Measurements from ENCODE around the gene NUMB. TPM values are rescaled to one million over a fixed set of nuclear protein-coding genes. Genes with fewer than 3 reads are reported as not detected.
A peak's percentile ranks its signal among the peaks of the same experiment; 100 is the strongest.

Gene NUMB
- total RNA-seq, 1 experiment from 2014 or later: 42.0 TPM

DNA sequence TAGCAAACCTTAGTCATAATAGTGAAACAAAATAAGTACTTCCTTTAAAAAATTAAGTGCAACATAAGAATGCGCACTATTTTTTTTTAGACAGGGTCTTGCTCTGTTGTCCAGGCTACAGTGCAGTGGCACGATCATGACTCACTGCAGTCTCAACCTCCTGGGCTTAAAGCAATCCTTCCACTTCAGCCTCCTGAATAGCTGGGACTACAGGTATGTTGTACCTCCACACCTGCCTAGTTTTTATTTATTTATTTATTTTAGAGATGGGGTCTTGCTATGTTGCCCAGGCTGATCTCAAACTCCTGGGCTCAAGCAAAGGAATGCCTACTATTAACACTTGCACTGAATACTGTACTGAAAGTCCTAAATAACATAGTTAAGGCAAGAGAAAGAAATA lies 93.8 kb downstream of the NUMB start:
- H3K27ac Mint-ChIP-seq: no peak overlapping the region
- no peaks in the 10 kb centered on the region; the same call in 1 of the 2 replicates for H3K27me3 Mint-ChIP-seq (ENCODE audit: low read depth)
- no peaks in the 10 kb centered on the region for H3K36me3 Mint-ChIP-seq
- 0 out of 2 replicates have a peak, but pooled peaks cover 2% of the 10 kb centered on the region for H3K4me1 Mint-ChIP-seq
- no peak for ATAC-seq
- no peak for DNase-seq (ENCODE audit: low spot score)
- no peak for TF ChIP-seq TEAD4 (CRISPR knock-in tag; IDR thresholded peaks at IDR 0.05)
- peak; percentile 45; the same call in 1 of the 2 replicates for TF ChIP-seq GTF2I (CRISPR knock-in tag; conservative IDR thresholded peaks at IDR 0.05)
- TF ChIP-seq TP53 (CRISPR knock-in tag; IDR thresholded peaks at IDR 0.05): no peak
- TF ChIP-seq ZNF121 (CRISPR knock-in tag; IDR thresholded peaks at IDR 0.05): peak; percentile 48; the same call in 1 of the 2 replicates
- H3K9me3 Mint-ChIP-seq: no peaks in the 10 kb centered on the region
- POLR2A ChIA-PET: no interaction called here
- no peak overlapping the region for H3K4me3 Mint-ChIP-seq
- CTCF ChIA-PET: interaction anchor here (0.6 kb wide), 1 partner anchor 21 kb away, joined by 5 read pairs; no protein-coding TSS in a partner anchor

DNA sequence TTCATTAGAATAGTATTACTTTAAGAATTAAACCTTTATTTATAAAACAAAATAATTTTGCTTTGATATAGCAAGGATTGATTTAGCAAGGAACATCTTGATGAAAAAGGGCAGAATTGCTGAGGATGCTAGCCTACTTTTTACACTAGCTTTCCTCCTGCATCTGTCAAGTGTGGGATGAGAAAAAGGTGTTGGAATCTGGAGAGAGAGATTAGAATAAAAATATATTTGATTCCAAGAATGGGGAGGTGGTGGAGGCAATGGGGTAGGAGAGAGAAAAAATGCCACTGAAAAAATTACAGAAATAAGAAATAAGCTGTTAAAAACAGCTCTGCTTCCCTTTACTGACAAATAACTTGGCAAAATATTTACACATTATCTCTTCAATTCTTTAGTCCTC lies 98.9 kb downstream of the NUMB start:
- no peak for ATAC-seq
- TF ChIP-seq NR3C1 (CRISPR knock-in tag; conservative IDR thresholded peaks at IDR 0.05; ENCODE audit: low read depth) (no peak), TEAD4 (CRISPR knock-in tag; IDR thresholded peaks at IDR 0.05) (no peak), GRHL2 (CRISPR knock-in tag; IDR thresholded peaks at IDR 0.05; ENCODE audit: insufficient replicate concordance, severe bottlenecking) (no peak)
- TF ChIP-seq, protein P1, sequence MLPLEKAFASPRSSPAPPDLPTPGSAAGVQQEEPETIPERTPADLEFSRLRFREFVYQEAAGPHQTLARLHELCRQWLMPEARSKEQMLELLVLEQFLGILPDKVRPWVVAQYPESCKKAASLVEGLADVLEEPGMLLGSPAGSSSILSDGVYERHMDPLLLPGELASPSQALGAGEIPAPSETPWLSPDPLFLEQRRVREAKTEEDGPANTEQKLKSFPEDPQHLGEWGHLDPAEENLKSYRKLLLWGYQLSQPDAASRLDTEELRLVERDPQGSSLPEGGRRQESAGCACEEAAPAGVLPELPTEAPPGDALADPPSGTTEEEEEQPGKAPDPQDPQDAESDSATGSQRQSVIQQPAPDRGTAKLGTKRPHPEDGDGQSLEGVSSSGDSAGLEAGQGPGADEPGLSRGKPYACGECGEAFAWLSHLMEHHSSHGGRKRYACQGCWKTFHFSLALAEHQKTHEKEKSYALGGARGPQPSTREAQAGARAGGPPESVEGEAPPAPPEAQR (CRISPR knock-in tag; IDR thresholded peaks at IDR 0.05): no peak
- TF ChIP-seq, protein P2, sequence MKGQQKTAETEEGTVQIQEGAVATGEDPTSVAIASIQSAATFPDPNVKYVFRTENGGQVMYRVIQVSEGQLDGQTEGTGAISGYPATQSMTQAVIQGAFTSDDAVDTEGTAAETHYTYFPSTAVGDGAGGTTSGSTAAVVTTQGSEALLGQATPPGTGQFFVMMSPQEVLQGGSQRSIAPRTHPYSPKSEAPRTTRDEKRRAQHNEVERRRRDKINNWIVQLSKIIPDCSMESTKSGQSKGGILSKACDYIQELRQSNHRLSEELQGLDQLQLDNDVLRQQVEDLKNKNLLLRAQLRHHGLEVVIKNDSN (CRISPR knock-in tag; IDR thresholded peaks at IDR 0.05): no peak
- TF ChIP-seq, protein P3, sequence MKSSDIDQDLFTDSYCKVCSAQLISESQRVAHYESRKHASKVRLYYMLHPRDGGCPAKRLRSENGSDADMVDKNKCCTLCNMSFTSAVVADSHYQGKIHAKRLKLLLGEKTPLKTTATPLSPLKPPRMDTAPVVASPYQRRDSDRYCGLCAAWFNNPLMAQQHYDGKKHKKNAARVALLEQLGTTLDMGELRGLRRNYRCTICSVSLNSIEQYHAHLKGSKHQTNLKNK (CRISPR knock-in tag; IDR thresholded peaks at IDR 0.05): no peak
- TF ChIP-seq, protein P4, sequence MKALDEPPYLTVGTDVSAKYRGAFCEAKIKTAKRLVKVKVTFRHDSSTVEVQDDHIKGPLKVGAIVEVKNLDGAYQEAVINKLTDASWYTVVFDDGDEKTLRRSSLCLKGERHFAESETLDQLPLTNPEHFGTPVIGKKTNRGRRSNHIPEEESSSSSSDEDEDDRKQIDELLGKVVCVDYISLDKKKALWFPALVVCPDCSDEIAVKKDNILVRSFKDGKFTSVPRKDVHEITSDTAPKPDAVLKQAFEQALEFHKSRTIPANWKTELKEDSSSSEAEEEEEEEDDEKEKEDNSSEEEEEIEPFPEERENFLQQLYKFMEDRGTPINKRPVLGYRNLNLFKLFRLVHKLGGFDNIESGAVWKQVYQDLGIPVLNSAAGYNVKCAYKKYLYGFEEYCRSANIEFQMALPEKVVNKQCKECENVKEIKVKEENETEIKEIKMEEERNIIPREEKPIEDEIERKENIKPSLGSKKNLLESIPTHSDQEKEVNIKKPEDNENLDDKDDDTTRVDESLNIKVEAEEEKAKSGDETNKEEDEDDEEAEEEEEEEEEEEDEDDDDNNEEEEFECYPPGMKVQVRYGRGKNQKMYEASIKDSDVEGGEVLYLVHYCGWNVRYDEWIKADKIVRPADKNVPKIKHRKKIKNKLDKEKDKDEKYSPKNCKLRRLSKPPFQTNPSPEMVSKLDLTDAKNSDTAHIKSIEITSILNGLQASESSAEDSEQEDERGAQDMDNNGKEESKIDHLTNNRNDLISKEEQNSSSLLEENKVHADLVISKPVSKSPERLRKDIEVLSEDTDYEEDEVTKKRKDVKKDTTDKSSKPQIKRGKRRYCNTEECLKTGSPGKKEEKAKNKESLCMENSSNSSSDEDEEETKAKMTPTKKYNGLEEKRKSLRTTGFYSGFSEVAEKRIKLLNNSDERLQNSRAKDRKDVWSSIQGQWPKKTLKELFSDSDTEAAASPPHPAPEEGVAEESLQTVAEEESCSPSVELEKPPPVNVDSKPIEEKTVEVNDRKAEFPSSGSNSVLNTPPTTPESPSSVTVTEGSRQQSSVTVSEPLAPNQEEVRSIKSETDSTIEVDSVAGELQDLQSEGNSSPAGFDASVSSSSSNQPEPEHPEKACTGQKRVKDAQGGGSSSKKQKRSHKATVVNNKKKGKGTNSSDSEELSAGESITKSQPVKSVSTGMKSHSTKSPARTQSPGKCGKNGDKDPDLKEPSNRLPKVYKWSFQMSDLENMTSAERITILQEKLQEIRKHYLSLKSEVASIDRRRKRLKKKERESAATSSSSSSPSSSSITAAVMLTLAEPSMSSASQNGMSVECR (CRISPR knock-in tag; IDR thresholded peaks at IDR 0.05; ENCODE audit: borderline replicate concordance): no peak
- TF ChIP-seq, protein P5, sequence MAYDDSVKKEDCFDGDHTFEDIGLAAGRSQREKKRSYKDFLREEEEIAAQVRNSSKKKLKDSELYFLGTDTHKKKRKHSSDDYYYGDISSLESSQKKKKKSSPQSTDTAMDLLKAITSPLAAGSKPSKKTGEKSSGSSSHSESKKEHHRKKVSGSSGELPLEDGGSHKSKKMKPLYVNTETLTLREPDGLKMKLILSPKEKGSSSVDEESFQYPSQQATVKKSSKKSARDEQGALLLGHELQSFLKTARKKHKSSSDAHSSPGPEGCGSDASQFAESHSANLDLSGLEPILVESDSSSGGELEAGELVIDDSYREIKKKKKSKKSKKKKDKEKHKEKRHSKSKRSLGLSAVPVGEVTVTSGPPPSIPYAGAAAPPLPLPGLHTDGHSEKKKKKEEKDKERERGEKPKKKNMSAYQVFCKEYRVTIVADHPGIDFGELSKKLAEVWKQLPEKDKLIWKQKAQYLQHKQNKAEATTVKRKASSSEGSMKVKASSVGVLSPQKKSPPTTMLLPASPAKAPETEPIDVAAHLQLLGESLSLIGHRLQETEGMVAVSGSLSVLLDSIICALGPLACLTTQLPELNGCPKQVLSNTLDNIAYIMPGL (CRISPR knock-in tag; IDR thresholded peaks at IDR 0.05): no peak
- TF ChIP-seq, protein P6, sequence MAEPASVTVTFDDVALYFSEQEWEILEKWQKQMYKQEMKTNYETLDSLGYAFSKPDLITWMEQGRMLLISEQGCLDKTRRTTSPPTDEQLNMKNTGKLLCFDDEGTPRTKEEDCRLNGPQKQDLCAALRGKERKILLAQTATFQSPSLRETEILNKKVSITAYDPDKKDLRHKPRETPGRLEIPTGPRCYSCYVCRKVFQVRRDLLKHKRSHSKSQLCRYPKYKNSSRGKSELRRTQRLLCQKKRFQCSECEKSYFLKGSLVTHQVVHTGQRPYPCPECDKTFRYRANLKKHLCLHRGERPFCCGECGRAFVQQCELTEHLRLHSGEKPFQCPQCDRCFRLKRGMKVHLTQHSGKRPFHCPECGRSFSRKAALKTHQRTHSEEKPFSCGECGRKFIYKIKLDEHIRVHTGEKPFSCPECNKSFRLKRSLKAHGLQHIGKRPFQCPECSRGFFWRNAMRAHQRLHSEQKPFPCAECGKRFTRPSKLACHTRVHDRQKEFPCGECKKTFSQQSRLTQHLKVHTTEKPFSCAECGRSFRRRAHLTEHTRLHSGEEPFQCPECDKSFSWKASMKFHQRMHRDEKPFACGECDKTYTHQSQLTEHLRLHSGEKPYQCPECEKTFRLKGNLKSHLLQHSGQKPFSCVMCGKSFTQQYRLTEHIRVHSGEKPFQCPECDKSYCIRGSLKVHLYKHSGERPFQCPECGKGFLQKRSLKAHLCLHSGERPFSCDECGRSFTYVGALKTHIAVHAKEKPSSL (CRISPR knock-in tag; conservative IDR thresholded peaks at IDR 0.05): no peak
- TF ChIP-seq, protein P7, sequence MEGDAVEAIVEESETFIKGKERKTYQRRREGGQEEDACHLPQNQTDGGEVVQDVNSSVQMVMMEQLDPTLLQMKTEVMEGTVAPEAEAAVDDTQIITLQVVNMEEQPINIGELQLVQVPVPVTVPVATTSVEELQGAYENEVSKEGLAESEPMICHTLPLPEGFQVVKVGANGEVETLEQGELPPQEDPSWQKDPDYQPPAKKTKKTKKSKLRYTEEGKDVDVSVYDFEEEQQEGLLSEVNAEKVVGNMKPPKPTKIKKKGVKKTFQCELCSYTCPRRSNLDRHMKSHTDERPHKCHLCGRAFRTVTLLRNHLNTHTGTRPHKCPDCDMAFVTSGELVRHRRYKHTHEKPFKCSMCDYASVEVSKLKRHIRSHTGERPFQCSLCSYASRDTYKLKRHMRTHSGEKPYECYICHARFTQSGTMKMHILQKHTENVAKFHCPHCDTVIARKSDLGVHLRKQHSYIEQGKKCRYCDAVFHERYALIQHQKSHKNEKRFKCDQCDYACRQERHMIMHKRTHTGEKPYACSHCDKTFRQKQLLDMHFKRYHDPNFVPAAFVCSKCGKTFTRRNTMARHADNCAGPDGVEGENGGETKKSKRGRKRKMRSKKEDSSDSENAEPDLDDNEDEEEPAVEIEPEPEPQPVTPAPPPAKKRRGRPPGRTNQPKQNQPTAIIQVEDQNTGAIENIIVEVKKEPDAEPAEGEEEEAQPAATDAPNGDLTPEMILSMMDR (IDR thresholded peaks at IDR 0.05): no peak
- TF ChIP-seq, protein P8, sequence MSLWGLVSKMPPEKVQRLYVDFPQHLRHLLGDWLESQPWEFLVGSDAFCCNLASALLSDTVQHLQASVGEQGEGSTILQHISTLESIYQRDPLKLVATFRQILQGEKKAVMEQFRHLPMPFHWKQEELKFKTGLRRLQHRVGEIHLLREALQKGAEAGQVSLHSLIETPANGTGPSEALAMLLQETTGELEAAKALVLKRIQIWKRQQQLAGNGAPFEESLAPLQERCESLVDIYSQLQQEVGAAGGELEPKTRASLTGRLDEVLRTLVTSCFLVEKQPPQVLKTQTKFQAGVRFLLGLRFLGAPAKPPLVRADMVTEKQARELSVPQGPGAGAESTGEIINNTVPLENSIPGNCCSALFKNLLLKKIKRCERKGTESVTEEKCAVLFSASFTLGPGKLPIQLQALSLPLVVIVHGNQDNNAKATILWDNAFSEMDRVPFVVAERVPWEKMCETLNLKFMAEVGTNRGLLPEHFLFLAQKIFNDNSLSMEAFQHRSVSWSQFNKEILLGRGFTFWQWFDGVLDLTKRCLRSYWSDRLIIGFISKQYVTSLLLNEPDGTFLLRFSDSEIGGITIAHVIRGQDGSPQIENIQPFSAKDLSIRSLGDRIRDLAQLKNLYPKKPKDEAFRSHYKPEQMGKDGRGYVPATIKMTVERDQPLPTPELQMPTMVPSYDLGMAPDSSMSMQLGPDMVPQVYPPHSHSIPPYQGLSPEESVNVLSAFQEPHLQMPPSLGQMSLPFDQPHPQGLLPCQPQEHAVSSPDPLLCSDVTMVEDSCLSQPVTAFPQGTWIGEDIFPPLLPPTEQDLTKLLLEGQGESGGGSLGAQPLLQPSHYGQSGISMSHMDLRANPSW (CRISPR knock-in tag; conservative IDR thresholded peaks at IDR 0.05; ENCODE audit: low read depth): no peak
- ChIA-PET POLR2A (no interaction called here), CTCF (interaction anchor here (2.6 kb wide), 1 partner anchor 64 kb away, joined by 10 read pairs; no protein-coding TSS in a partner anchor)
- Mint-ChIP-seq H3K36me3 (no peaks in the 10 kb centered on the region), H3K4me1 (peaks cover 15% of the 10 kb centered on the region), H3K27ac (no peak overlapping the region), H3K27me3 (ENCODE audit: low read depth) (no peaks in the 10 kb centered on the region; the same call in 1 of the 2 replicates), H3K9me3 (no peaks in the 10 kb centered on the region), H3K4me3 (no peak overlapping the region)
- no peak for DNase-seq (ENCODE audit: low spot score)

Measured in WTC11 (cell line).